Epithelial cell of proximal tubule (primary cell): ENCODE measurements around the gene PPP3CA. TPM values are rescaled to one million over a fixed set of nuclear protein-coding genes. Genes with fewer than 3 reads are reported as not detected.

Source experiments
- DNase-seq: peaks from one replicate; pipeline ENCODE4 v3.0.0-alpha.2; 2011; ENCODE audit warnings: low read depth
- H3K4me3 ChIP-seq: 2 replicates; pipeline ENCODE4 v1.5.1; 2011; ENCODE audit warnings: low read depth, mild to moderate bottlenecking, low read length
- total RNA-seq: library from RNA; depleted of rRNA; stranded (reverse); fragments of >200 nt; gene quantifications from 2 replicates; pipeline ENCODE4 v1.2.3, GENCODE V29; 2015
- TF ChIP-seq, protein P1 (sequence below): conservative IDR thresholded peaks from 2 replicates; pipeline ENCODE4 v1.5.1; 2012; ENCODE audit warnings: low read depth, mild to moderate bottlenecking, low read length

The PPP3CA gene
- total RNA-seq, 1 donor from 2014 or later: 16.5 TPM

DNA sequence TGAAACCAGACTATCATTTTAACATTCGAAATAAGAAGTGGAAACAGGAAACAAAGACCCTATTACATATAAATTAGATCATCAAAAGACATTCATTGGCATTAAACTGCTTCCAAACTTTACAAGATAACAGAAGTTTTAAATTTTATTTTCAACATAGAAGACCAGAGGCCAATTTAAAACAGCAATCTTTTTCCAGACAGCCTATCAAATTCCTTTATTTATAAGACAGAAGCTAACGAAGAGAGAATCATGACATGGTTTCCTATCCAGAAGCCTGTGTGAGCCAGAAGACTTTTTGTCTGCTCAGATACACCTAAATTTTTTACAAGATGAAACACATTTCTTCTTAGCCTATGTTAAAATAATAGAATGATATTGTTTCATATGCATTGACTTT, 291.9 kb downstream of the PPP3CA start:
- H3K4me3 ChIP-seq: no peak overlapping the region
- DNase-seq: no peak
- TF ChIP-seq, protein P1, sequence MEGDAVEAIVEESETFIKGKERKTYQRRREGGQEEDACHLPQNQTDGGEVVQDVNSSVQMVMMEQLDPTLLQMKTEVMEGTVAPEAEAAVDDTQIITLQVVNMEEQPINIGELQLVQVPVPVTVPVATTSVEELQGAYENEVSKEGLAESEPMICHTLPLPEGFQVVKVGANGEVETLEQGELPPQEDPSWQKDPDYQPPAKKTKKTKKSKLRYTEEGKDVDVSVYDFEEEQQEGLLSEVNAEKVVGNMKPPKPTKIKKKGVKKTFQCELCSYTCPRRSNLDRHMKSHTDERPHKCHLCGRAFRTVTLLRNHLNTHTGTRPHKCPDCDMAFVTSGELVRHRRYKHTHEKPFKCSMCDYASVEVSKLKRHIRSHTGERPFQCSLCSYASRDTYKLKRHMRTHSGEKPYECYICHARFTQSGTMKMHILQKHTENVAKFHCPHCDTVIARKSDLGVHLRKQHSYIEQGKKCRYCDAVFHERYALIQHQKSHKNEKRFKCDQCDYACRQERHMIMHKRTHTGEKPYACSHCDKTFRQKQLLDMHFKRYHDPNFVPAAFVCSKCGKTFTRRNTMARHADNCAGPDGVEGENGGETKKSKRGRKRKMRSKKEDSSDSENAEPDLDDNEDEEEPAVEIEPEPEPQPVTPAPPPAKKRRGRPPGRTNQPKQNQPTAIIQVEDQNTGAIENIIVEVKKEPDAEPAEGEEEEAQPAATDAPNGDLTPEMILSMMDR: no peak

DNA sequence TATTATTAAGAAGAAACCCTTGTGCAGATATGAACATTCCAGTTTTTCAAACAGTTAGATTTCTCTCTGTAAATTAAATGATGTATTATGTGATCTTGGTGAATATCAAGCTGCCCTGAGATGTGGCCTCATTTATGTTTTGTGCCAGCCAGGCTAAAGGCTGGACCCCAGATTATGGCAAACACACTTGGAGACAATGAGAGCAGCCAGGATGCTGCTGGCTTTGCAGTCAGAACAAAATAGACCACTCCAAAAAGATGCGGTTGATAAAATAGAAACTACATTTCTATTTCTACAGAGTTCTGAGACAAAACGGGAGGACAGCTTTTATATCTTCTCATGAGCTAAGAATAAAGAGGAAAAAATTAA, 296.5 kb downstream of the PPP3CA start:
- TF ChIP-seq, protein P1: no peak
- no peak for DNase-seq

DNA sequence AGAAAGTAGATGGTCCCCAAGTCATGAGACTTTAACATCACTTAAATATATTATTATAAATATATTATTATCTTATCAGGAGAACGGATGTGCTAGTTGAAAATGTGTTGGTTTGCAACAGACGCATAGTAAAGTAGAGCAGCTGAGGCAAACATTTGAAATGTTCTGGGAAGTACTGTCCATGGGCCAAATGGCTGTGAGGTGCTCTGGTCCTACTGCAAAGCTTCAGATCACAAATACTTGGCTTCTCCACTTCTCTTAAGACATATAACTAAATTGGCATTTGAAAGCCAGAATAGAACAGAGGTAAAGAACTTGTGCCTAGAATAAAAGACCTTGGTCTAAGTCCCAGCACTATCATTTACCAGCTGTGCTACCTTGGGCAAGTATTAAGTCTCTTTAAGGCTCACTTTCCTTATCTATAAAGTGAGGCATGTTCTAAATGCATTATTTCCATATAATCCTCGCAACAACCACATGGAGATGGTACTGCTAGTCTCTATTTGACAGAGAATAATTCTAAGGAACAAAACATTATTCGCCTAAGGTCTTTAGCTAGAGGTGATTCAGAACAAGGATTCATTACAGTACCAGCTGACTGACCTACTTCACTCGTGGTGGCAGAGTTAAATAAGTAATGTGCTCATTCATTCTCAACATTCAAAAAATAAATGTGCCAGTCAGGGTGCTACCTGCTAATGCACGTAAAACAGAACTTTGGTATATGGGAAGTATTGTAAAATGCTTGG, 297.1 kb downstream of the PPP3CA start:
- TF ChIP-seq, protein P1: no peak
- no peak for DNase-seq
- no peak overlapping the region for H3K4me3 ChIP-seq

More for the DNA sequence above, 296.5 kb downstream of the PPP3CA start:
- no peak overlapping the region for H3K4me3 ChIP-seq

DNA sequence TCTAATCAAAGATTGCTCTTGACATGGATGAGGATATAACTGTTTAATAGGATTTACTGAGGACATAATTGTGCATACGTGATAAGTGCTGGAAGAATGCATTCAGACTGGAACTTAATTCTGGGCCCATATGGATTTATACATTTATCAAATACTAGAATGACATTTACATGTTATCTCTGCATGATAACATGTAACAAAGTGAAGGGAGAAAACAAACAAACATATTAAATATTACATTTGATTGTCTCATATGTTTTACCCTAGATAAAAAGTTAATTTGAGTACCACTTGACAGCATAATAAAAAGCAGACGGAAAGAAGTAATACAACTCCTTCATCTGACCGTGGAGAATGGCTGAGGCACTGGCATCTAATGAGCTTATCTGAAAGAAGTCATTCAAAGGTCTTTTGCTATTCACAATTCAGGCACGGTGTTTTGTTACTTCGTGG, 297.8 kb downstream of the PPP3CA start:
- no peak overlapping the region for H3K4me3 ChIP-seq
- TF ChIP-seq, protein P1: no peak
- no peak for DNase-seq

DNA sequence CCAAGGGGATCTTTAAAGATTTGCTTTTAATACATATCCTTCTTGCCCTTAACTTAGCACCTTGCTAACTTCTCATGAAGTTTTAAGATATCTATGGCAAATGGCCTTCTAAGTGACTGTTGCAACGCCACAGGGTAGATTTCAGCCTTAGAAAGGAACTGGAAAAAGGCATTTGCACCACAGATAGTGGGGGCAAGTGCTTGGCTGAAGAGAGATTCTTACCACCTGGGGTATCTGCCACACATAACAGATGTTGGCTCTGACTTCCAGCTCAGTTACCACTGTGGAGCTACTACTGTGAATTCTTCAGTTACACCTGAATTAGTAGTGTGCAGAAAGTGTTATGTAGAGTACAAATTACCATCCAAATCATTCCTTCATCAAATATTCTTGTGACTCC, 302.6 kb downstream of the PPP3CA start:
- DNase-seq: no peak
- H3K4me3 ChIP-seq: no peak overlapping the region
- TF ChIP-seq, protein P1: no peak

DNA sequence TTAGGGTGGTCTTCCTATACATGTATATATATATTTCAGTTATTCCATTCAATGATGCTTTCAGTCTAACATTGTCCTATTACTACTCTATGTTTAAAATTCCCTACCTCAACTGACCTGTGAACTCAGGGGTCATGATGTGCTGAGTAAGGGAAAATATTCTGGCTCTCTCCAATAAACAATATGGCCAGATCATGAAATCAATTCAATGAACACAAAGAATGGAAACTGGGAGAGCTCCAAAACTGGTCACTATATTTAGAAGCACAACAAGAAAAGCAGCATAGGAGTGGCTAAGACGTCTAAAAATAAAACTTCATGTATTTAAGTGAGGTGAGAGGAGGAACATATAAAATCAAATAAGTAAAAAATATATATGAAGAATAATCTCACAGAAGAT, 304.5 kb downstream of the PPP3CA start:
- TF ChIP-seq, protein P1: no peak
- H3K4me3 ChIP-seq: no peak overlapping the region
- no peak for DNase-seq

DNA sequence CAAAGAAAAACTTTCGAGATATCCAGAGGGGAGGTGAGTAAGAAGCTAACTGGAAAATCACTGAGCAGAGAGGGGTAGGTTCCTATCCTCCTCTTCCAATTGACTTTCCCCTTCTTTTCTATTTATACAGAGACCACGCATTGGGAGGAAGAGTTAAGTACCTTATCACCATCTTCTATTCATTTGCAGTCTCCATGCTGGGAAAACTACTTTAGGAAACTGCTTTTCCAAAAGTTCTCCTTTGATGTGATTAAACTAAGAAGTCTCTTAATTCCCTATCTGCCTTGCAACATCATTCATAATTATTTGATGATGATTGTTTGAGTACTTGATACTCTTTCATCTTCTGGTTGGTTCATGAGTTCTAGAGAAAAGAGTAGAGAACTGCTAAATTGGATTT, 306.6 kb downstream of the PPP3CA start:
- TF ChIP-seq, protein P1: no peak
- H3K4me3 ChIP-seq: no peak overlapping the region
- no peak for DNase-seq
